Gastrocnemius medialis (tissue), 4 donors: ENCODE data around the gene SLC5A11.

Experiments
- POLR2A ChIP-seq, 2 donors: fragments of 450-650 bp; IDR thresholded peaks; one replicate each; pipeline ENCODE4 v1.6.1; 2017; ENCODE audit warnings: antibody characterized with exemption in 2 of 2, mild to moderate bottlenecking in 2 of 2, moderate library complexity in 2 of 2
- TF ChIP-seq, protein P1 (sequence below), 5 experiments: fragments of 450-650 bp in 3 of 5; fragments of 200-600 bp in 2 of 5; sonication (generic) in 2 of 5; IDR thresholded peaks in 4 of 5; conservative IDR thresholded peaks in 1 of 5; 1 replicate in 4 of 5; 2 replicates in 1 of 5; pipeline ENCODE4 v1.5.1; 2016 to 2019; ENCODE audit warnings: antibody characterized with exemption in 5 of 5, mild to moderate bottlenecking in 3 of 5, moderate library complexity in 3 of 5

DNA sequence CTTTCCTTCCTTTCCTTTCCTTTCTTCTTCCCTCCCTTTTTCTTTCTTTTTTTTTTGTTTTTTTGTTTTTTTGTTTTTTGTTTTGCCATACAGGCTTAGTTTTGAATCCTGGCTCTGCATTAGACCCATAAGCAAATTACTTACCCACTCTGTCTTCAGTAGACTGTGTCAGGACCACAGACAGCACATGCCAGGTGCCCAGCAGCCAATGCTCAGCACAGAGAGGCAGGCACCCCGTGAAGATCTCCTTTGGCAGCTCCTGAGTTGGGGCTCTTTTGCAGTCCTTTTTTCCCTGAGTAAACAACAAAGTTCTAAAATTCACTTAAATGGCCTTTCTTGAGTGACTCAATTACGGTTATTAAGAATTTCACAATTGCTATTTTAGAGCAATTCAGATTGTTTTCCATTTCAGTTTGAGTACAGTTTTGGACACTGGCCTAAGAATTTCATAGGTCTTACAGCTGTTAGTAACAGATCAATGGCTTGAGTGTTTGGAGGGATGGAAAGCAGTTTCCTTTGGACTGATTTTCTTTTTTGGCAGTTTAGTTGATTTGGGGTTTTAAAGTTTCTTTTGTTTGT is 26.2 kb upstream of the SLC5A11 start:
- TF ChIP-seq, protein P1, sequence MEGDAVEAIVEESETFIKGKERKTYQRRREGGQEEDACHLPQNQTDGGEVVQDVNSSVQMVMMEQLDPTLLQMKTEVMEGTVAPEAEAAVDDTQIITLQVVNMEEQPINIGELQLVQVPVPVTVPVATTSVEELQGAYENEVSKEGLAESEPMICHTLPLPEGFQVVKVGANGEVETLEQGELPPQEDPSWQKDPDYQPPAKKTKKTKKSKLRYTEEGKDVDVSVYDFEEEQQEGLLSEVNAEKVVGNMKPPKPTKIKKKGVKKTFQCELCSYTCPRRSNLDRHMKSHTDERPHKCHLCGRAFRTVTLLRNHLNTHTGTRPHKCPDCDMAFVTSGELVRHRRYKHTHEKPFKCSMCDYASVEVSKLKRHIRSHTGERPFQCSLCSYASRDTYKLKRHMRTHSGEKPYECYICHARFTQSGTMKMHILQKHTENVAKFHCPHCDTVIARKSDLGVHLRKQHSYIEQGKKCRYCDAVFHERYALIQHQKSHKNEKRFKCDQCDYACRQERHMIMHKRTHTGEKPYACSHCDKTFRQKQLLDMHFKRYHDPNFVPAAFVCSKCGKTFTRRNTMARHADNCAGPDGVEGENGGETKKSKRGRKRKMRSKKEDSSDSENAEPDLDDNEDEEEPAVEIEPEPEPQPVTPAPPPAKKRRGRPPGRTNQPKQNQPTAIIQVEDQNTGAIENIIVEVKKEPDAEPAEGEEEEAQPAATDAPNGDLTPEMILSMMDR (IDR thresholded peaks at IDR 0.05 in 4 of 5, conservative IDR thresholded peaks at IDR 0.05 in 1 of 5): no peak
- TF ChIP-seq POLR2A (IDR thresholded peaks at IDR 0.05): no peak
